PC-9 (cell line): Measurements from ENCODE around the gene LRMDA. TPM values are rescaled to one million over a fixed set of nuclear protein-coding genes. Genes with fewer than 3 reads are reported as not detected.

ENCODE experiments used
- BruUV-seq: library from RNA; stranded (reverse); fragments of 400-500 nt; replicated peaks from 2 replicates; lab custom pipeline; 2021; lab: Mats Ljungman, UMichigan
- CTCF ChIA-PET: fragments of 300-600 bp; sonication (Branson Sonifier 250); formaldehyde crosslinking; loops from one replicate; lab custom pipeline; 2022; ENCODE audit warnings: antibody characterized with exemption; lab: Charles Lee
- POLR2A ChIA-PET: fragments of 300-600 bp; sonication (Branson Sonifier 250); formaldehyde crosslinking; loops from one replicate; lab custom pipeline; 2022; ENCODE audit warnings: antibody characterized with exemption; ENCODE audit not compliant: unreplicated experiment; lab: Charles Lee
- DNase-seq, 2 experiments: peaks; one replicate each; pipeline versions ENCODE4 v3.0.0 to v3.0.0-alpha.2; 2015 to 2022; ENCODE audit warnings: mixed read lengths in 1 of 2
- H2AFZ ChIP-seq: fragments of 200-600 bp; sonication (generic); 2 replicates; pipeline ENCODE4 v1.8.1; 2017; ENCODE audit warnings: antibody characterized with exemption
- H3F3A ChIP-seq: fragments of 200-600 bp; sonication (generic); 2 replicates; pipeline ENCODE4 v1.8.1; 2017; ENCODE audit warnings: antibody characterized with exemption, mild to moderate bottlenecking, low read depth; ENCODE audit not compliant: insufficient read depth
- H3K27ac ChIP-seq: fragments of 200-600 bp; sonication (generic); 2 replicates; pipeline ENCODE4 v1.6.1; 2016; ENCODE audit warnings: mixed run types
- H3K27me3 ChIP-seq: fragments of 200-600 bp; sonication (generic); 2 replicates; pipeline ENCODE4 v1.6.1; 2016; ENCODE audit warnings: low read depth, mixed run types; ENCODE audit not compliant: insufficient read depth
- H3K36me3 ChIP-seq: fragments of 200-600 bp; sonication (generic); 2 replicates; pipeline ENCODE4 v1.6.1; 2016; ENCODE audit warnings: low read depth, mixed run types
- H3K4me1 ChIP-seq: fragments of 200-600 bp; sonication (generic); replicated peaks from 2 replicates; pipeline ENCODE4 v1.6.1; 2016; ENCODE audit warnings: mixed run types; ENCODE audit not compliant: insufficient read depth
- H3K4me2 ChIP-seq: fragments of 200-600 bp; sonication (generic); 2 replicates; pipeline ENCODE4 v1.6.1; 2017; ENCODE audit warnings: mixed run types
- H3K4me3 ChIP-seq: fragments of 200-600 bp; sonication (generic); 2 replicates; pipeline ENCODE4 v1.6.1; 2016; ENCODE audit warnings: mixed run types
- H3K79me2 ChIP-seq: fragments of 200-600 bp; sonication (generic); 2 replicates; pipeline ENCODE4 v1.6.1; 2017; ENCODE audit warnings: low read depth, mixed run types
- H3K9me2 ChIP-seq: fragments of 200-600 bp; sonication (generic); 2 replicates; pipeline ENCODE4 v1.8.1; 2017; ENCODE audit warnings: mild to moderate bottlenecking; ENCODE audit not compliant: insufficient read depth
- H3K9me3 ChIP-seq: fragments of 200-600 bp; sonication (generic); 2 replicates; pipeline ENCODE4 v1.8.1; 2016; ENCODE audit warnings: low read depth; ENCODE audit not compliant: insufficient read depth
- H4K20me1 ChIP-seq: fragments of 200-600 bp; sonication (generic); 2 replicates; pipeline ENCODE4 v1.8.1; 2017; ENCODE audit not compliant: insufficient read depth
- EZH2 ChIP-seq: fragments of 200-600 bp; sonication (generic); IDR thresholded peaks from 2 replicates; pipeline ENCODE4 v1.8.0; 2017; ENCODE audit warnings: antibody characterized with exemption, low read depth
- intact Hi-C: fragments of 100-400 bp; cut with micrococcal nuclease; formaldehyde crosslinking; loops from one replicate; pipeline ENCODE4 v1.10.0; 2022; ENCODE audit not compliant: unreplicated experiment
- total RNA-seq: library from RNA; stranded (reverse); gene quantifications from 2 replicates; pipeline ENCODE4 v1.2.3, GENCODE V29; 2021
- TF ChIP-seq, protein P1 (sequence below): fragments of 200-600 bp; sonication (generic); conservative IDR thresholded peaks from 2 replicates; pipeline ENCODE4 v1.6.1; 2017; ENCODE audit warnings: mixed run types, antibody characterized with exemption, mild to moderate bottlenecking, moderate library complexity

Gene LRMDA
- total RNA-seq, 1 experiment from 2014 or later = not detected

DNA sequence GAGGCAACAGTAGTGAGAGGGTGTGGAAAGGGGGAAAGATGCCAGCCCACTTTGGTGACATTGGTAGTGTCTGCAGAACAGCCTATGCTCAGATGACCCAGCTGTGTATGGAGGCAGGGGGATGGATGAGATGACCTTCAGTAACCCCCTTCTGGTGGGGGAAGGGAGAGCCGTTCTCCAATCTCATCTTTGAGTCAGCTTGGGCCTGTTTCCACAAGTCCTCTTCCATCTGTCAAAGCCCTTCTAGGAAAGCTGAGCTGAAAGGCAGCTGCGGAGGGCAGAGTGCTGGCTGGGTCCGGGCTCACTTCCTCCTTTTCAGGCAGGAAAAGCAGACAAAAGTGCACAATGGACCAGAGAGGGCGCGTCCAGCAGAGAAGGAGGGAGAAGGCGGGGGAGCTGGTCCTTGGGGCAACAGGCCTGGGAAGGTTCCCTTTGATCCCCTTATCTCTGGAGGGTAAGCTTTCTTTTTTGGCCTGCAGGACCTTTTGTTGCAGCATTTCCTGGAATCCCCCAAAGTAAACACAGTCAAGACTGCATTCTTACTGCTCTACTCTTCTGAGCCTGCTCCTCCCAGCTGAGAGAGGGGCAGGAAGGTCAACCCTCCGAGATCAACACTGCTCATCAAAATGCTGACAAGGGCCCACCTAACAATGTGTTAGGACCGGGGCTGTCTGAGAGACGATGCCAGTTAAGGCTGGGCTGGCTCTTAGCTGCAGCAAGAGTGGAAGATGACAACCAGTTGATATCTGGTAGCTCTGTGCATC is 1.2 kb upstream of the LRMDA start:
- H3K9me2 ChIP-seq = no peaks in the 10 kb centered on the region
- H3K9me3 ChIP-seq = no peaks in the 10 kb centered on the region
- BruUV-seq = no TSS peak
- H3F3A ChIP-seq = peaks cover 31% of the 10 kb centered on the region
- peaks cover 53% of the 10 kb centered on the region for H3K4me1 ChIP-seq
- H3K79me2 ChIP-seq = no peaks in the 10 kb centered on the region
- ChIA-PET POLR2A (no interaction called here), CTCF (no interaction called here)
- H3K27ac ChIP-seq = peak overlapping the region; percentile 7; the same call in 1 of the 2 replicates
- peak in 1 of 2 experiments; percentile 49 for DNase-seq
- H2AFZ ChIP-seq = no peak overlapping the region
- H4K20me1 ChIP-seq = no peaks in the 10 kb centered on the region
- H3K27me3 ChIP-seq = no peaks in the 10 kb centered on the region
- peak overlapping the region; percentile 89 for H3K4me2 ChIP-seq
- intact Hi-C loops = no loop called here
- TF ChIP-seq, protein P1, sequence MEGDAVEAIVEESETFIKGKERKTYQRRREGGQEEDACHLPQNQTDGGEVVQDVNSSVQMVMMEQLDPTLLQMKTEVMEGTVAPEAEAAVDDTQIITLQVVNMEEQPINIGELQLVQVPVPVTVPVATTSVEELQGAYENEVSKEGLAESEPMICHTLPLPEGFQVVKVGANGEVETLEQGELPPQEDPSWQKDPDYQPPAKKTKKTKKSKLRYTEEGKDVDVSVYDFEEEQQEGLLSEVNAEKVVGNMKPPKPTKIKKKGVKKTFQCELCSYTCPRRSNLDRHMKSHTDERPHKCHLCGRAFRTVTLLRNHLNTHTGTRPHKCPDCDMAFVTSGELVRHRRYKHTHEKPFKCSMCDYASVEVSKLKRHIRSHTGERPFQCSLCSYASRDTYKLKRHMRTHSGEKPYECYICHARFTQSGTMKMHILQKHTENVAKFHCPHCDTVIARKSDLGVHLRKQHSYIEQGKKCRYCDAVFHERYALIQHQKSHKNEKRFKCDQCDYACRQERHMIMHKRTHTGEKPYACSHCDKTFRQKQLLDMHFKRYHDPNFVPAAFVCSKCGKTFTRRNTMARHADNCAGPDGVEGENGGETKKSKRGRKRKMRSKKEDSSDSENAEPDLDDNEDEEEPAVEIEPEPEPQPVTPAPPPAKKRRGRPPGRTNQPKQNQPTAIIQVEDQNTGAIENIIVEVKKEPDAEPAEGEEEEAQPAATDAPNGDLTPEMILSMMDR = no peak
- no peak for TF ChIP-seq EZH2
- no peaks in the 10 kb centered on the region for H3K36me3 ChIP-seq
- no peak overlapping the region for H3K4me3 ChIP-seq

DNA sequence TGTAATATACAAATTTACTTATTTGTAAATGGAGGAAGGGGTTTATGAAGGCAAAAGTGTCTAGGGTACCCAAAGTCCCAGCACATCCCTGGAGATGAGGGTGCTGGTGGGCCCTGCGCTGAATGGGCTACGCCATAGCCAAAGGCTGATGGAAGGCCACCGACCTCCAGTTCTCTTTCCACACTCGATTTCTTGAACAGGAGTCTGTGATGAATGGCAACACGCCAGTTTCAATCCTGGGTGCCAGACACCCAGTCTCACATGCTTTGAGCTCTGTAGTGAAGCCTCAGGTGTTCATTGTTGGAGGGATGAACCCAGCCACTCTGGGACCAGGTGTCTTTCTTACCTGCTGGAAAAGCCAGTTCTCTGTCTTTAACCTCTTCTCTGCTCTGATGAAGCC is 752 bp downstream of the LRMDA start:
- Histone ChIP-seq H4K20me1 (no peaks in the 10 kb centered on the region), H3K36me3 (no peaks in the 10 kb centered on the region), H3K4me1 (peaks cover 47% of the 10 kb centered on the region), H2AFZ (no peak overlapping the region), H3K4me2 (peak overlapping the region; percentile 89), H3K9me2 (no peaks in the 10 kb centered on the region), H3K4me3 (peak overlapping the region; percentile 72), H3K79me2 (no peaks in the 10 kb centered on the region), H3K9me3 (no peaks in the 10 kb centered on the region), H3K27me3 (no peaks in the 10 kb centered on the region), H3F3A (peaks cover 31% of the 10 kb centered on the region), H3K27ac (no peak overlapping the region)
- ChIA-PET CTCF (no interaction called here), POLR2A (no interaction called here)
- no TSS peak for BruUV-seq
- TF ChIP-seq EZH2 = no peak
- TF ChIP-seq, protein P1 = no peak
- no peak for DNase-seq
- intact Hi-C loops = no loop called here

DNA sequence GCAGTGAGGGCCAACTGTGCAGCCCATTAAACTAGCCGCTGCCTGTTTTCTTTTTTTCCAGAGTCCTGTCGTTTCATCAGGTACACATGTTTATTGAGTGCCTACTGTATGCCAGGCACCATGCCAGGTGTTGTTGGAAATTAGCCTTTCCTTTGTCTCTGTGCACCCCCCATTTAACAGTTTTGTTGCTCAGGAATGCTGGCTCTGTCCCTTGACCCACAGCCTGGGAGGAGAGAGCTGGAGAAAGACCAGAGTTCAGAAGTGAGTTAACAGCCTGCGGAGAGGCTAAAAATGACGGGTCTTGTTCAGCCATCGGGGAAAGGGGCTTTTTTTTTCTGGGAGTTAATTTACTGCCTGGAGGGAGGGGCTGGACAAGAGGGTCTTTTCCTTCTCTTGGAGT is 1.3 kb downstream of the LRMDA start:
- Histone ChIP-seq H3K27ac (no peak overlapping the region), H3K4me3 (no peak overlapping the region), H3K27me3 (no peaks in the 10 kb centered on the region), H3K4me2 (no peak overlapping the region), H3K9me3 (no peaks in the 10 kb centered on the region), H3K4me1 (peaks cover 41% of the 10 kb centered on the region), H3K36me3 (no peaks in the 10 kb centered on the region), H2AFZ (no peak overlapping the region), H3K79me2 (no peaks in the 10 kb centered on the region), H3K9me2 (no peaks in the 10 kb centered on the region), H4K20me1 (no peaks in the 10 kb centered on the region), H3F3A (peaks cover 31% of the 10 kb centered on the region)
- CTCF ChIA-PET = no interaction called here
- DNase-seq = no peak
- intact Hi-C loops = no loop called here
- no peak for TF ChIP-seq EZH2
- TF ChIP-seq, protein P1 = no peak
- POLR2A ChIA-PET = no interaction called here
- no TSS peak for BruUV-seq
